ENCODE data around the gene TMSB4X.

Gene TMSB4X

DNA sequence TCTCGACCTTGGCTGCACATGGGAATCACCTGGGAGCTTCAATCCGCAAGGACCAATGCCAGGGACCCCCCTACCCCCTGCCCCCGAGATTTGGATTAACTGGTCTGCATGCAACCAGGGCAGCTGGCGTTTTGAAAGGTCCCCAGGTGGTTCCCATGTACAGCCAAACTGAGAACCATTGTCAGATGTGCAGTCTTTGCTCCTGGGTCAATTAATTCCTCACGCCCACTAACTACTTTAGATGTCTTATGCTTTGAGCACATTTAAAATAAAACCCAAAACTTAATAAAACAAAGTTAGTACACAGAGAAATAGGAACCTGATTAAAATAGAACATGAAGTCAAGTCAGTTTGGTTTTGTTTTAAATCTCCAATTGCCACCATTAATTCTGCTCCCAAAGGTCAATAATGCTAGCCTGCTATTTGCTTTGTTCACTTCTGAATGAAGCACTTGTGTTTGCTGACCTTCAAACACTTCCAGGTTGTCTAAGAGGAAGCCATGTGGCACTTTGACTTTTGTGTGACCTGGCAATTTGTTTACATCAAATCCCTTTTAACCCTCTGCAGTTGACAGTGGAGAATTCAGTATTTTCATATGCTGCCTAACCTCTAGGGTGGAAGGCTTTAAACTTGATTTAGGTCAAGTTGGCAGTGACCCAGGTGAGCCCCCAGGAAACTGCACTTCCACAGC, 27.2 kb upstream of the TMSB4X start:
- Histone ChIP-seq H4K91ac (ENCODE audit: low read depth, low read length, poor library complexity) (no peak overlapping the region), H3K36me3 (replicated peaks in 1 of 2; ENCODE audit: control insufficient read depth in 2 of 2, insufficient read depth in 2 of 2, low read length in 2 of 2) (no peaks in the 10 kb centered on the region), H4K8ac (ENCODE audit: low read depth, low read length) (no peak overlapping the region), H3K4me3 (ENCODE audit: low read length in 2 of 2) (no peak overlapping the region), H3K9me3 (replicated peaks in 1 of 2; ENCODE audit: control insufficient read depth in 2 of 2, insufficient read depth in 1 of 2, low read depth in 1 of 2, low read length in 2 of 2) (no peaks in the 10 kb centered on the region), H3K9ac (ENCODE audit: low read depth, low read length, poor library complexity) (no peak overlapping the region), H3K4me2 (ENCODE audit: insufficient read depth, low read length, poor library complexity, severe bottlenecking) (no peak overlapping the region), H2BK5ac (ENCODE audit: low read length) (no peak overlapping the region), H3K79me1 (ENCODE audit: low read depth, low read length) (no peaks in the 10 kb centered on the region), H3K18ac (ENCODE audit: low read length) (no peak overlapping the region), H3K23ac (ENCODE audit: low read depth, low read length, poor library complexity) (no peak overlapping the region), H3K27me3 (ENCODE audit: control insufficient read depth in 3 of 3, insufficient read depth in 3 of 3, low read depth in 1 of 3, low read length in 3 of 3) (no peaks in the 10 kb centered on the region), H3K4ac (ENCODE audit: low read length) (no peak overlapping the region), H3K27ac (replicated peaks; ENCODE audit: low read length) (no peak overlapping the region), H2AFZ (ENCODE audit: low read length) (no peak overlapping the region), H2BK15ac (ENCODE audit: low read length) (no peak overlapping the region), H3K4me1 (ENCODE audit: control insufficient read depth in 2 of 2, insufficient read depth in 1 of 2, low read depth in 1 of 2, low read length in 2 of 2) (peaks cover 6 to 11% of the 10 kb centered on the region in 2 donors), H2BK120ac (ENCODE audit: low read depth, low read length) (no peak overlapping the region), H2BK12ac (ENCODE audit: low read length) (no peak overlapping the region), H2AK5ac (ENCODE audit: low read depth, low read length) (no peak overlapping the region), H3K14ac (ENCODE audit: low read length) (no peak overlapping the region)
- no CpG with 5 or more reads among the region's 5 CpGs for WGBS, 2 donors (ENCODE audit: extremely low coverage in 2 of 2, insufficient read length in 2 of 2, insufficient replicate concordance in 1 of 2)
- DNase-seq (ENCODE audit: low spot score) = no peak

DNA sequence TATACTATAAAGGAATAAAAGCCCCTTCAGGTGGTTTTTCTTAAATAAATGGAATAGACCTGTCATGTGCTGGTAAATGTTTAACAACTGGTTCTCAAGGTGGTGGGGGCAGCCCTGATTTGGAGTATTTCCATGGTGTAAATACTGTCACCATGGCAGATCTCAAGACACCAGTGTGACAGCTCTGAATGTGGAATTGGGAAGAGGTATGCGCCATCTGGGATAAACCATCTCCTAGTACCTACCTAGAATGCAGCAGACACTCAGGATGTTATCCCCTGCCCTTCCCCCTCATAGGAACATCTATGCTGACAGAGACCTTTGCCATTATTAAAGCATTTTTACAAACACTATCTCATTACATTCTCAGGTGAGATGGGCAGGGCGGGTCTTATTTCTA, 26.4 kb upstream of the TMSB4X start:
- H3K14ac ChIP-seq (ENCODE audit: low read length) = no peak overlapping the region
- H2AK5ac ChIP-seq (ENCODE audit: low read depth, low read length) = no peak overlapping the region
- no CpG with 5 or more reads among the region's 2 CpGs for WGBS, 2 donors (ENCODE audit: extremely low coverage in 2 of 2, insufficient read length in 2 of 2, insufficient replicate concordance in 1 of 2)
- no peak overlapping the region for H4K8ac ChIP-seq (ENCODE audit: low read depth, low read length)
- no peaks in the 10 kb centered on the region for H3K27me3 ChIP-seq (ENCODE audit: control insufficient read depth in 3 of 3, insufficient read depth in 3 of 3, low read depth in 1 of 3, low read length in 3 of 3)
- H3K23ac ChIP-seq (ENCODE audit: low read depth, low read length, poor library complexity) = no peak overlapping the region
- H3K36me3 ChIP-seq (replicated peaks in 1 of 2; ENCODE audit: control insufficient read depth in 2 of 2, insufficient read depth in 2 of 2, low read length in 2 of 2) = no peaks in the 10 kb centered on the region
- no peak overlapping the region for H2AFZ ChIP-seq (ENCODE audit: low read length)
- no peak overlapping the region for H3K9ac ChIP-seq (ENCODE audit: low read depth, low read length, poor library complexity)
- no peak overlapping the region for H2BK12ac ChIP-seq (ENCODE audit: low read length)
- H2BK120ac ChIP-seq (ENCODE audit: low read depth, low read length) = no peak overlapping the region
- H2BK15ac ChIP-seq (ENCODE audit: low read length) = no peak overlapping the region
- no peaks in the 10 kb centered on the region for H3K79me1 ChIP-seq (ENCODE audit: low read depth, low read length)
- peaks cover 6 to 11% of the 10 kb centered on the region in 2 donors for H3K4me1 ChIP-seq (ENCODE audit: control insufficient read depth in 2 of 2, insufficient read depth in 1 of 2, low read depth in 1 of 2, low read length in 2 of 2)
- H3K9me3 ChIP-seq (replicated peaks in 1 of 2; ENCODE audit: control insufficient read depth in 2 of 2, insufficient read depth in 1 of 2, low read depth in 1 of 2, low read length in 2 of 2) = no peaks in the 10 kb centered on the region
- no peak overlapping the region for H3K4me2 ChIP-seq (ENCODE audit: insufficient read depth, low read length, poor library complexity, severe bottlenecking)
- no peak overlapping the region for H3K4ac ChIP-seq (ENCODE audit: low read length)
- H3K4me3 ChIP-seq (ENCODE audit: low read length in 2 of 2) = no peak overlapping the region
- no peak overlapping the region for H3K27ac ChIP-seq (replicated peaks; ENCODE audit: low read length)
- no peak overlapping the region for H3K18ac ChIP-seq (ENCODE audit: low read length)
- no peak overlapping the region for H4K91ac ChIP-seq (ENCODE audit: low read depth, low read length, poor library complexity)
- DNase-seq (ENCODE audit: low spot score) = no peak
- no peak overlapping the region for H2BK5ac ChIP-seq (ENCODE audit: low read length)

DNA sequence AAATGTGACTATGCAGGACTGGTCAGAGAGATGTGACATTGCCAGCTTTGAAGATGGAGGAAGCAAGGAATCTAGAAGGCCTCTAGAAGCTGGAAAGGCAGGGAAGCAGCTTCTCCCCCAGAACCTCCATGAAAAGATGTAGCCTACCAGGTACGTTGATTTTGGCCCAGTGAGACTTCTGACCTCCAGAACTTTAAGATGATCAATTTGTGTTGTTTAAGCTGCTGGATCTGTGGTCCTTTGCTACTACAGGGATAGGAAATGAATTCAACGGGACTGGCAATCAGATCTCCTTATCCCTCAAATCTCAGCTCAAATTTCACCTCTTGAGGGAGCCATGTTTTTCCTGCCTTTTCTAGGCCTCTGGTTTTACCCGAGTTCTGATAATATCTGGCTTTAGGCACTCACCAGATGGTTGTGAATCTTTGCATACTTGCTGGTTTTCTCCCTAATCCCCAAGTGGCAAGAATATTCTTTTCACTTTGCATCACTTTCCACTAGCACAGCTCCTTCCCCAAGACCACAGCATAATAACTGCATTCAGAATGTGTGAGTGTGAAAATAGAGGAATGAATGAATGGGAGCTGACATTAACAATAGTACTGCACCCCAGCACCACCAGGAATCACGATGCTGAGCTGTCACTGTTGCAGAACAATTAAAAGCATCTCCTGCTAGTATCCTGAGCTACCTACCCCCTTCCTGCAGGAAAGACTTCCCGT, 25.5 kb upstream of the TMSB4X start:
- no peak overlapping the region for H4K91ac ChIP-seq (ENCODE audit: low read depth, low read length, poor library complexity)
- H3K23ac ChIP-seq (ENCODE audit: low read depth, low read length, poor library complexity) = no peak overlapping the region
- H3K27me3 ChIP-seq (ENCODE audit: control insufficient read depth in 3 of 3, insufficient read depth in 3 of 3, low read depth in 1 of 3, low read length in 3 of 3) = no peaks in the 10 kb centered on the region
- H3K18ac ChIP-seq (ENCODE audit: low read length) = peak overlapping the region; percentile 48
- H2AFZ ChIP-seq (ENCODE audit: low read length) = peak overlapping the region; percentile 51
- H3K4me1 ChIP-seq (ENCODE audit: control insufficient read depth in 2 of 2, insufficient read depth in 1 of 2, low read depth in 1 of 2, low read length in 2 of 2) = peaks cover 6 to 11% of the 10 kb centered on the region in 2 donors
- H3K14ac ChIP-seq (ENCODE audit: low read length) = no peak overlapping the region
- no peak overlapping the region for H2BK120ac ChIP-seq (ENCODE audit: low read depth, low read length)
- H3K4ac ChIP-seq (ENCODE audit: low read length) = no peak overlapping the region
- no peaks in the 10 kb centered on the region for H3K9me3 ChIP-seq (replicated peaks in 1 of 2; ENCODE audit: control insufficient read depth in 2 of 2, insufficient read depth in 1 of 2, low read depth in 1 of 2, low read length in 2 of 2)
- H3K27ac ChIP-seq (replicated peaks; ENCODE audit: low read length) = no peak overlapping the region
- H2AK5ac ChIP-seq (ENCODE audit: low read depth, low read length) = no peak overlapping the region
- no CpG with 5 or more reads among the region's 5 CpGs for WGBS, 2 donors (ENCODE audit: extremely low coverage in 2 of 2, insufficient read length in 2 of 2, insufficient replicate concordance in 1 of 2)
- no peak overlapping the region for H3K4me3 ChIP-seq (ENCODE audit: low read length in 2 of 2)
- no peak for DNase-seq (ENCODE audit: low spot score)
- H2BK5ac ChIP-seq (ENCODE audit: low read length) = no peak overlapping the region
- no peak overlapping the region for H2BK12ac ChIP-seq (ENCODE audit: low read length)
- no peaks in the 10 kb centered on the region for H3K36me3 ChIP-seq (replicated peaks in 1 of 2; ENCODE audit: control insufficient read depth in 2 of 2, insufficient read depth in 2 of 2, low read length in 2 of 2)
- no peak overlapping the region for H4K8ac ChIP-seq (ENCODE audit: low read depth, low read length)
- H2BK15ac ChIP-seq (ENCODE audit: low read length) = no peak overlapping the region
- no peak overlapping the region for H3K9ac ChIP-seq (ENCODE audit: low read depth, low read length, poor library complexity)
- no peaks in the 10 kb centered on the region for H3K79me1 ChIP-seq (ENCODE audit: low read depth, low read length)
- H3K4me2 ChIP-seq (ENCODE audit: insufficient read depth, low read length, poor library complexity, severe bottlenecking) = no peak overlapping the region

DNA sequence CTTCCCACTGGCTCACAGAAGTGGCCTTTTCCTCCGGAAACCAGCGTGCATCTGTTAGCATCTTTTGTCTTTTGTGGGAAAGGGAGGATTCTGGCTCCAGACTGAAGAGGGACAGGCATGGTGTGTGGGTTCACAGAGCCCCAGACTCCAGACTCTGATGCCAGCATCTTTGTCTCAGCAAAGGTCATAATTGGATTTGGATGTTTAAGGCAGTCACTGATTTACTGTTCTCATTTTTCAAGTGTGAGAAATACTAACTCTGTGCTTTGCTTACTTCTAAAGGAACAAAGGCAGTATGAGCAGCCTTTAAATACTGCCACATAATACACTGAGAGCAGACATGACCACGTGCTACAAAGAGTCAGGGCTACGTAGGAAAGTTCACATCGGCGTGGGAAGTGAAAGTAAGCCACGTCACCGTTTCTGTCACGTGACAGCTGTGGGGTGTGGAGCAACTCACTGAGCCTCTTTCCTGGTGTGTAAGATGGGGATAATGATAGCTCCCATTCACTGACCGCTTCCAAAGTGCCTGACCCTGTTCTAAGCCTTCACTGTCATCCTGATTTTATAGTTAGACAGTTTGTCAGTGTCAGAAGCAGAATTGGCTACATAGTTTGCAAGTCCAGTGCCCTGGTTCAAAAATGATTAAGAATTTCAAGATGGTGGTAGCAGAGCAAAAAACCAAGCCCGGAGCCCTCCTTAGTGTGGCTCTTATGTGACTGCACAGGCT, 24.8 kb upstream of the TMSB4X start:
- H2AK5ac ChIP-seq (ENCODE audit: low read depth, low read length) = no peak overlapping the region
- peak overlapping the region; percentile 51 for H2AFZ ChIP-seq (ENCODE audit: low read length)
- no peak overlapping the region for H2BK15ac ChIP-seq (ENCODE audit: low read length)
- H3K9ac ChIP-seq (ENCODE audit: low read depth, low read length, poor library complexity) = no peak overlapping the region
- no peak overlapping the region for H3K14ac ChIP-seq (ENCODE audit: low read length)
- no peaks in the 10 kb centered on the region for H3K36me3 ChIP-seq (replicated peaks in 1 of 2; ENCODE audit: control insufficient read depth in 2 of 2, insufficient read depth in 2 of 2, low read length in 2 of 2)
- no peak overlapping the region for H4K8ac ChIP-seq (ENCODE audit: low read depth, low read length)
- H3K23ac ChIP-seq (ENCODE audit: low read depth, low read length, poor library complexity) = no peak overlapping the region
- no peaks in the 10 kb centered on the region for H3K27me3 ChIP-seq (ENCODE audit: control insufficient read depth in 3 of 3, insufficient read depth in 3 of 3, low read depth in 1 of 3, low read length in 3 of 3)
- no peak overlapping the region for H3K4ac ChIP-seq (ENCODE audit: low read length)
- DNase-seq (ENCODE audit: low spot score) = no peak
- H3K79me1 ChIP-seq (ENCODE audit: low read depth, low read length) = no peaks in the 10 kb centered on the region
- H3K4me1 ChIP-seq (ENCODE audit: control insufficient read depth in 2 of 2, insufficient read depth in 1 of 2, low read depth in 1 of 2, low read length in 2 of 2) = peaks cover 6 to 11% of the 10 kb centered on the region in 2 donors
- H3K4me2 ChIP-seq (ENCODE audit: insufficient read depth, low read length, poor library complexity, severe bottlenecking) = no peak overlapping the region
- no CpG with 5 or more reads among the region's 11 CpGs for WGBS, 2 donors (ENCODE audit: extremely low coverage in 2 of 2, insufficient read length in 2 of 2, insufficient replicate concordance in 1 of 2)
- no peak overlapping the region for H3K4me3 ChIP-seq (ENCODE audit: low read length in 2 of 2)
- no peak overlapping the region for H3K27ac ChIP-seq (replicated peaks; ENCODE audit: low read length)
- peak overlapping the region; percentile 48 for H3K18ac ChIP-seq (ENCODE audit: low read length)
- H2BK5ac ChIP-seq (ENCODE audit: low read length) = no peak overlapping the region
- no peak overlapping the region for H2BK12ac ChIP-seq (ENCODE audit: low read length)
- no peaks in the 10 kb centered on the region for H3K9me3 ChIP-seq (replicated peaks in 1 of 2; ENCODE audit: control insufficient read depth in 2 of 2, insufficient read depth in 1 of 2, low read depth in 1 of 2, low read length in 2 of 2)
- no peak overlapping the region for H4K91ac ChIP-seq (ENCODE audit: low read depth, low read length, poor library complexity)
- no peak overlapping the region for H2BK120ac ChIP-seq (ENCODE audit: low read depth, low read length)

All from neuronal stem cell (in vitro differentiated cells).